Right ventricle myocardium inferior (tissue), 1 donor: ENCODE results near the gene AKAP10. TPM values are rescaled to one million over a fixed set of nuclear protein-coding genes. Genes with fewer than 3 reads are reported as not detected.
"Not testable (repeated sequence)": the region's sequence is repeated elsewhere in the genome, so short reads cannot be mapped to it uniquely, and the experiment has no call there.

Experiments used
- ATAC-seq: fragments of 200-7000 bp; cut with Tn5 transposase; one replicate; pipeline ENCODE4 v1.9.1; 2020; ENCODE audit warnings: mild to moderate bottlenecking, moderate library complexity
- DNase-seq: peaks from one replicate; pipeline ENCODE4 v3.0.0; 2021; ENCODE audit errors: missing footprints
- intact Hi-C: fragments of 100-400 bp; cut with DNase I; formaldehyde crosslinking; loops from one replicate; pipeline ENCODE4 v1.11.0; 2022
- long read RNA-seq: library from polyadenylated mRNA; unstranded; transcript quantifications from one replicate; pipeline ENCODE4 v2.0.0, GENCODE V29; 2021
- total RNA-seq: library from RNA; stranded (reverse); fragmentation: NEBNext Ultra II Directional; extraction: Animal tissue kit (Norgen Biotek cat#: 25700); gene quantifications from one replicate; pipeline ENCODE4 v1.2.1, GENCODE V29; 2021
- donor health status: DM: no; HTN: yes; CAD: no; lungs with severe emphysema.

The AKAP10 gene, protein sequence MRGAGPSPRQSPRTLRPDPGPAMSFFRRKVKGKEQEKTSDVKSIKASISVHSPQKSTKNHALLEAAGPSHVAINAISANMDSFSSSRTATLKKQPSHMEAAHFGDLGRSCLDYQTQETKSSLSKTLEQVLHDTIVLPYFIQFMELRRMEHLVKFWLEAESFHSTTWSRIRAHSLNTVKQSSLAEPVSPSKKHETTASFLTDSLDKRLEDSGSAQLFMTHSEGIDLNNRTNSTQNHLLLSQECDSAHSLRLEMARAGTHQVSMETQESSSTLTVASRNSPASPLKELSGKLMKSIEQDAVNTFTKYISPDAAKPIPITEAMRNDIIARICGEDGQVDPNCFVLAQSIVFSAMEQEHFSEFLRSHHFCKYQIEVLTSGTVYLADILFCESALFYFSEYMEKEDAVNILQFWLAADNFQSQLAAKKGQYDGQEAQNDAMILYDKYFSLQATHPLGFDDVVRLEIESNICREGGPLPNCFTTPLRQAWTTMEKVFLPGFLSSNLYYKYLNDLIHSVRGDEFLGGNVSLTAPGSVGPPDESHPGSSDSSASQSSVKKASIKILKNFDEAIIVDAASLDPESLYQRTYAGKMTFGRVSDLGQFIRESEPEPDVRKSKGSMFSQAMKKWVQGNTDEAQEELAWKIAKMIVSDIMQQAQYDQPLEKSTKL
- total RNA-seq, result 16.4 TPM
- long read RNA-seq, full-length matches to known transcripts, result 5 of 7 reads
- long read RNA-seq, partial matches to known transcripts, result 0 of 7 reads
- long read RNA-seq, other reads (novel, unspliced or antisense), result 2 of 7 reads

DNA sequence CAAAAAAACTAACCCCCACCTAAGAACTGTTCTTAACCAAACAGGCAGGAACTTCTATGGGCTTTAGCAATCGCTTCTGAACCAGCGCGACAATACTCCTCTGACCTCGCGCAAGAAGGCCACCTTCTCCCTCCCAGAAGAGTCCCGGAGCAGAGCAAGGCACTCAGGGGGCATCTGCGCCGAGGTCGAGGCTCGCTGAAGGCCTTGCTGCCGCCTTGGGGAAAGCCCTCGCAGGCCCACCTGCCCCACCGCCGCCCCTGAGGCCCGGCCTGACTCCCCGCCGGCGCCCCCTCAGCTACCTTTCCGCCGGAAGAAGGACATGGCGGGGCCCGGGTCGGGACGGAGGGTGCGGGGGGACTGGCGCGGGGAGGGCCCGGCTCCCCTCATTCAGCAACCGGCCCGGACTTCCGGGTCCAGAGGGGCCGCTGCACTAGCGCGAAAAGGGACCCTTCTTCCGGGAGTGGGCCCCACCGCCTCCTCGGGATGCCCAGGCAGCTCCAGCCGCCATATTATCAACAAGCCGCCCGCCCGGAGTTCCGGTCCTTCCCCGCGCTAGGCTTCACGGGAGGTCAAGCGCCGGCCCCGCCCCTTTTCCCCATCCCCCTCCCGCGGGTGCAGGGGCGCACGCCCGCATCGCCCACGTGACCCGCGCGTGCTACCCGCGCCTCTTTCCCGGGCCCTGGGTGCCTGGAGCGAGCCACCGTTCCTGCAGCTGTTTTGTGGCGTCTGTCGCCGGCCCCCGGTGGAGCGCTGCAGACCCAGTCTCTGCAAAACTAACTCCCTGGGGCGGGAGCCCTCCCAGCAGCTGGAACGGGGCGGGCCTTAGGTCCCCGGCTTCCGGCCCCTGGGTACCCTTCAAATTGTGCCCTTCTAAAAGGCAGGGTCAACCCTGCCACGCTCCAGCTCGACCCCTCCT lies at the start of gene AKAP10:
Gene AKAP10 (minus strand): TSS at position 536 of the 916 bp plus-strand sequence. CDS start 149 bp downstream, at position 387.
- peak; percentile 98 for DNase-seq
- intact Hi-C loops, result no loop called here
- peak; percentile 96 for ATAC-seq

DNA sequence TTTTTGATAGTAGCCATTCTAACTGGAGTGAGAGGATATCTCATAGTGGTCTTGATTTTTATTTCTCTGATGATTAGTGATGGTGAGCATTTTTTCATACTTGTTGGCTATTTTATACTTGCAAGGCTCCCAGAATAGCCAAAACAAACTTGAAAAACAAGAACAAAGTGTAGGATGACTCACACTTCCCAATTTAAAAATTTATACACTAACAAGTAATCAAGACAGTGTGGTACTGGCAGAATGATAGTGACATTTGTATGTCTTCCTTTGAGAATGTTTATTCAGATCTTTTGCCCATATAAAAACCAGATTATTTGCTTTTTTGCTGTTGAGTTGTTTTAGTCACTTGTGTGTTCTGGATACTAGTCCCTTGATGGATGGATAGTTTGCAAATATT lies 49.3 kb upstream of the AKAP10 start:
- DNase-seq, result no peak
- intact Hi-C loops, result no loop called here
- no peak for ATAC-seq

DNA sequence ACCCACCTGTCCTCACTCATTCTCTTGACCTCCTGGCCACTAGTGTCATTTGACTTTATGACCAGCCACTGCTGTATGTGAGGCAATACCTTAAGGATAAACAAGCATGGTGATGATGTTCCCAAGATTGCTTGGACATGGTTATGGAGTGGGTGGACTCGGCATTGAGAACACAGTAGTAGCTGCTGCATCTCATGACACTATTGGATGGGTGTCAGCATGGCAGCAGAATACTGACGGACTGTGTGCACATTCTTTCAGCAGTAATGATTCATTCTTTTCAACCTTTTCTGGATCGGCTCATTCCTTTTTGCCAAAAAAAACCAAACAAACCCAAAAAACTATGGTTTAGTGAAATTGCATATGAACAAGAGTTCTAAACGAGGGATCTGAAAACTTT lies 45.1 kb upstream of the AKAP10 start:
- no peak for DNase-seq
- intact Hi-C loops, result no loop called here
- no peak for ATAC-seq

DNA sequence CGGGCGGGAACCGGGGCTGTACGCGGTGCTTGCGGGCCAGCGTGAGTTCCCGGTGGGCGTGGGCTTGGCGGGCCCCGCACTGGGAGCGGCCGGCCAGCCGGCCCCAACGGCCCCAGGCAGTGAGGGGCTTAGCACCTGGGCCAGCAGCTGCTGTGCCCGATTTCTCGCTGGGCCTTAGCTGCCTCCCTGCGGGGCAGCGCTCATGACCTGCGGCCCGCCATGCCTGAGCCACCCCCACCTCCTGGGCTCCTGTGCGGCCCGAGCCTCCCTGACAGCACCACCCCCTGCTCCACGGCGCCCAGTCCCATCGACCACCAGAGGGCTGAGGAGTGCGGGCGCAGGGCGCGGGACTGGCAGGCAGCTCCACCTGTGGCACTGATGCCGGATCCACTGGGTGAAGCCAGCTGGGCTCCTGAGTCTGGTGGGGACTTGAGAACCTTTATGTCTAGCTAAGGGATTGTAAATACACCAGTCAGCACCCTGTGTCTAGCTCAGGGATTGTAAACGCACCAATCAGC lies 38.9 kb upstream of the AKAP10 start:
- intact Hi-C loops, ATAC-seq, DNase-seq: not testable (repeated sequence)

DNA sequence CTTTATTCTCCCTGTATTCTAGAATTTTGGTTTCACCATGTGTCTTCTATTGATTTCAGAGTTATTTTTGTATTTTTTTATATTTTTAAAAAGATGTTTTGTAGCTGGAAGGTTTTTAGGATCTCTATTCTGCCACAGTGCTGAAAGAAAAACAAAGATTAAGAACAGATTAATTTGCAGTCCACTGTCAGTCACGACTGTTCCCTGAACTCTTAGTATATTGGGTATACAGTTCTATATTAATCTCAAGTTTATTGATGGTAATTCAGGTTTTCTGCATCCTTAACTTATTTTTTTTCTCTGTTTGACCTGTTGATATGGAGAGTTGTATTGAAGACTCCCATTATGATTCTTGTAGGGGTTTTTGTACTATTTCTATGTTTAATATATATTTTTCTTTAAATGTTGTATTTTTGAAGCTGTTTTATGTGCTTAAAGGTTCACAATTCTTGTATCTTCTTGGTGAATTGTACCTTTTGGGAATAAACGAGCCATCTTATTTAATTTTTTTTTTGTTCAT lies 34.4 kb upstream of the AKAP10 start:
- DNase-seq (no peak), ATAC-seq (no peak)
- intact Hi-C loops, result no loop called here

DNA sequence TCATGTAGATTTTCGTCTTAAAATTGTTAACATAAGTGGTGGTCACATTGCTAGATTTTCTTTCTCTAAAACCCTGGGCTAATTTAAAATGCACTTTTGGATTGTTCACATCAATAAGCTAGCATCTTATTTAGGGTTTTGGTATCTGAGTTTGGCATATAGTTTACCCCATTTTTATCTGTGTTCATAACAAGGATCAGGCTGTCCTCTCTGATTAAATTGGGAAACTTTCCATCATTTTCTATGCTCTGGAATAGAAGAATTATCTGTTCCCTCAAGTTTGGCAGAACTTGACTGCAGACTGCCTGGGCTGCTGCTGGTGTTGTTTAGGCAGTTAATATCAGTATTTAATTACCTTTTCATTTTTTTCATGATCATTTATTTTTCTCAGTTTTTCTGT lies 33.3 kb upstream of the AKAP10 start:
- DNase-seq, result no peak
- ATAC-seq, result no peak
- intact Hi-C loops, result no loop called here

DNA sequence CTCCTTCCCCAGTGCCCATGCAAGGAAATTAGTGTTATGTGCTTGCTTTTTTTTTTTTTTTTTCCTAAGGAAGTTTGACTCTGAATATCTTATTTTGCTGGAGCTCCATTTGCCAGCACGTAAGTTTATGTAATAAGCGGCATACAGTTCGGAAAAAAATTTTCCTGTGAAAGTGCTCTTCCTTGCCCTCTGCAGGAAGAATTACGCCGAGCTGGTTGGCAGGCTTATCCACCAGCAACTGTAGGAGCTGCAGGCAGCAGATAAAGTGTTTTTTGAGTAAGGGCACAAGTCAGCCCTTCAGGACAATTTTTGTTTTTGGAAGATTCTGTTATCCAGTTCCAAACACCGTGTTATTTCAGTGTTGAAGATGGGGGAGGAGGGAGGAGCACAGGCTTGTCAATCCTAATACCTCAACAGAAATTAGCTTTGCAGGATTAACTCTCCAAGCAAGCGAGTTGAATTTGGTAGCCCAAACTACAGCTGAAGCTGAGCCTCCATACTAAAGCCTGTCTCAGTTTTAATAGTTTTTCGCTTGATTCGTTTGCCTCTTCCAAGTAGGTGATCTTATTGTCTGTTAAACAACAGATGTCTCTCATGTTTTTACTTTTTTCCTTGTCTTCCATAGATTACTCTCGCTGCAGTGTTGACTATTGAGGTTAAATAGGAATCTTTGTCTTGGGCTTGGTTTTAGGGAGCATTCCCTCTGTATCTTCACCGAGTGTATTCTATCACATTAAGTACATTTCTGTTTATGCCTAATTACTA lies 32.7 kb upstream of the AKAP10 start:
- DNase-seq (peak; percentile 60), ATAC-seq (peak; percentile 65)
- intact Hi-C loops, result no loop called here

DNA sequence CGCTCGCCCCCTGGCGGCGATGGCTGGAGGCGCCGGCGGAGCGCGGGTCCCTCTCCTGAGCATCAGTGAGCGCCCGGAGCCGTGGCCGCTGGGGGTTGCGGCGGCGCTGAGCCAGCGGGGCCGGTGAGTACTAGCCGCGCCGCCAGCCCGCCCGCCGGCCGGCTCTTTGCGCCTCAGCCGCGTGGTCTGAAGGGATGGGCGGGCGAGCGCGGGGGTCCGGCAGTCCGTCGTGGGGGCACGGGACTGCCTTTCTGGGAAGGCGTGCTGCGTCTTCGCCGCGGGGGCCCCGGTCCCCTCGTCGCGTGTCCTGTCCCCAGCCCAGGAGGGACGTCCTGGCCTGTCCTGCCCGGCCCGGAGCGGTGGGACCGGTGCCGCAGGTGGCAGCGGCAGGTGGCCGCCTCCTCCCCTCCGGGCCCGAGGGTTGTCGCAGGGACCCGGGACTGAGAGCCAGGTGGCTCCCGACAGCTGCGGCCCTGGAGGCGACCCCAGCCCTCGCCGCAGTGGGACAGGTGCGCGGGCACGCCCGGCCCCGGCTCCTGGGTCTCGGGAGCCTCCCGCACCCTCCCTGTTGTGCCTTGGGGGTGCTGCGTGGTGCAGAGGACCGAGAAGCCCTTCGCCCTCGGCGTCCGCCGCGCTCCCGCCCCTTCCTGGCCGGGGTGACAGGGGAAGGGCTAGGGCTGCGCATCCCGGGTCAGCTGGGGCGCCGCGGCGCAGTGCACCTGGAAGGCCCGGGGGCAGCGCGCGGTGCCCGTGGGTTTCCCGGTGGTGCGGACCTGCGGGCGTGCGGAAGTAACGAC lies 31.9 kb upstream of the AKAP10 start, which contains the start of gene SPECC1:
Gene SPECC1 (plus strand): TSS at position 58 of the 797 bp plus-strand sequence. CDS start 87,293 bp downstream, outside the sequence.
- intact Hi-C loops, result loop anchor here (5.0 kb wide), 2 partner anchors 88 to 108 kb away; no protein-coding TSS in a partner anchor
- peak; percentile 91 for DNase-seq
- ATAC-seq, result peak; percentile 97

DNA sequence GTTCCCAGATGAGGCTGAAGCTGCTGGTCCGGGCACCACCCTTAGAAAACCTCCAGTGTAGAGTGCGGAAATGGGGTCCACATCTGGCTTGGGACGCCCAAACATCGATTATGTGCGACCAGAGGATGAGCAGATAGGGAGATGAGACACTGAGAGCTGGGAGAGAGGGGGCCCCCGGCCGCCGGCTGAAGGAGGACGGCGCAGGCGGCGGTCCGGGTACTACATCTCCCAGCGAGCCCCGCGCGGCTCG lies 31.3 kb upstream of the AKAP10 start:
- intact Hi-C loops, result loop anchor here (5.0 kb wide), 2 partner anchors 88 to 108 kb away; no protein-coding TSS in a partner anchor
- no peak for ATAC-seq
- DNase-seq, result no peak

DNA sequence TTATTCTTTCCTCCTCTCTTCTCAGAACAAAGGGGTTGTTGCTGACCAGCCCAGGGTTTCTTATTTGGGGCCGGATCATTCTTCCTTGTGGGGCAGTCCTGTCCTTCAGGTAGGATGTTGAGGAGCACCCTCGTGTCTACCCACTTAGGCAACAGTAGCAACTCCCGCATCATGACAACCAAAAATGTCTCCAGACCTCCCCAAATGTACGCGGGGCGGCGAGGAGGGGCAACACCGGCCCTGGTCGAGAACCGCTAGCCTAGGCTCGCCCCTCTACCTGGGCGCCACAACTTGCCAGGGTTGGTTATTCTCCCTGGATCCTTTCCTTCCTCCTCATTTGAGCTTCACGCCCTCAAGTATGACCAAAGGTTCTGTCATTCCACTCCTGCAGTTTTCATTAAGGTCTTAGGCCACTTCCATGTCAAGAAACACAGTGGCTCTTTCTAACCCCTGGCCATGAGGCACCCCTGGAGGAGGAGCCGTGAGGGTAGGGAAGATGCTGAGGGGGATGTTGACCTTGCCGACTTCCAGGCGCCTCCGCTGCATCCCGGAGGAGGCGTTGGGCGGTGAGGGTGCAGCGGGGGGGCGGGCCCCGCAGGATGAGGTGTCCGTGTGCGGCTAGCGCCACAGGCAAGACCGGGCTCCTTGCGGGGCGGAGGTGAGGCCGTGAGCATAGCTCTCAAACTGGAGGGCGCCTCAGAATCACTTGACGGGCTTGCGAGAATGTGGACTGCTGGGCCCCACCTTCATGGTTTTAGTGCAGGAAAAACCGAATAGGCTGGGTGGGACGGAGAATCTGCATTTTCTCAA lies 30.8 kb upstream of the AKAP10 start:
- peak; percentile 40 for ATAC-seq
- peak; percentile 71 for DNase-seq
- intact Hi-C loops, result loop anchor here (5.0 kb wide), 2 partner anchors 89 to 109 kb away; no protein-coding TSS in a partner anchor

DNA sequence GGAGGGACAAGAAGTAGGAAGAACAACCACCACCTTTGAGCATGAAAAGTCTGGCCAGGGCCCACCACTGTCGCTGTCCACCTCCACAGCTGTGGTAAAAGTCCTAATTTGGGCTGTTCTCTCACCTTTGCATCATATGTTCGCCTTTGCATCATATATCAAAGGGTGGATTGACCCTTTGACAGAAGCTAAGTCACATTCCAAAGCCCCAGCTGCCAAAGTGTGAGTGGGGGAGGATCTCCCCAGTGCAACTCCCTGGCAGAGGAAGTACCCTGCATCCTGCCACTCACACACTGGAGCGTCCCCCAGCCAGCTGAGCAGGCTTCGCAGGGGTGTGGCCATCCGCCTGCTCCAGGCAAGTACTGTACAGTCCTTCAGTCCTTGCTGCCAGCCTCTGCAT lies 18.9 kb upstream of the AKAP10 start:
- ATAC-seq, result no peak
- intact Hi-C loops, result loop anchor here (10.0 kb wide), 1 partner anchor 228 kb away; no protein-coding TSS in a partner anchor
- DNase-seq, result no peak

DNA sequence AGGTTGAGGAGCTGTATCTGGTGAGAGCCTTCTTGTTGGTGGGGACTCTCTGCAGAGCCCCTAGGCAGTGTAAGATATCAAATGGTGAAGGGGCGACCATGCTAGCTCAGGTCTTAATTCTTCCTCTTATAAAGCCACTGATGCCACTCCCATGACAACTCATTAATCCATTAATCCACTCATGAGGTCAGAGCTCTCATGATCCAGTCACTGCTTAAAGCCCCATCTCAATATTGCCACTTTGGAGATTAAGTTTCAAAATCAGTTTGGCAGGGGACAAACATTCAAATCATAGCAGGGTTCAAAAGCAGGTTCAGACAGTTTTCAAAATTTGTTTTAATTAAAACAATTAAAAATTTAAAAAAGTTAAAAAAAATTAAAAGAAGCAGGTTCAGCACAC lies 18.5 kb upstream of the AKAP10 start:
- no peak for DNase-seq
- intact Hi-C loops, result loop anchor here (10.0 kb wide), 1 partner anchor 229 kb away; no protein-coding TSS in a partner anchor
- ATAC-seq, result no peak

DNA sequence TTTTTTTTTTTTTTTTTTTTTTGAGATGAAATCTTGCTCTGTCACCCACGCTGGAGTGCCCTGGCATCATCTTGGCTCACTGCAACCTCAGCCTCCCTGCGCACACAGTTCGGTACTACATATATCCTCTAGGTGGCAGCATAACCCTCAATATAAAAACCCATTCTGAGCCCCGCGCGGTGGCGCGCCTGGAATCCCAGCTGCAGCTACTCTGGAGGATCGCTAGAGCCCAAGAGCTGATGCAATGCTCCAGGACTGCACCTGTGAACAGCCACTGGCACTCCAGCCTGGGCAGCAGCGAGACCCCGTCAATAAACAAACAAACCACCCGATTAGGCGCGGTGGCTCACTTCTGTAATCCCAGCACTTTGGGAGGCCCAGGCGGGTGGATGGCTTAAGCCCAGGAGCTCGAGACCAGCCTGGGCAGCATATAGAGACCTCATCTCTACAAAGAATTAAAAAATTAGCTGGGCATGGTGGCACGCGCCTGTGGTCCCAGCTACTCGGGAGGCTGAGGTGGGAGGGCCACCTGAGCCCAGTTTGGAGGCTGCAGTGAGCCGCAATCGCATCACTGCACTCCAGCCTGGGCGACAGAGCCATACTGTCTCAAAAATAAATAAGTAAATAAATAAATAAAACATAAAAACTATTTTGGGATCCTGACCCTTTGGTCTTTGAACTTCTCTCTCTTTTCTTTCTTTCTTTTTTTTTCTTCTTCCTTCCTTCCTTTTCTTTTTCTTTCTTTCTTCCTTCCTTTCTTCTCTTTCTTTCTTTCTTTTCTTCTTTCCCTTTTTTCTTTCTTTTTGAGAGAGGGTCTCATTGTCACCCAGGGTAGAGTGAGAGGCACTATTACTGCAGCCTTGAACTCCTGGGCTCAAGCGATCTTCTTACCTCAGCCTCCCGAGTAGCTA lies 15.4 kb upstream of the AKAP10 start:
- intact Hi-C loops, result loop anchor here (2.0 to 10.0 kb wide), 4 partner anchors 104 to 319 kb away; no protein-coding TSS in a partner anchor
- DNase-seq, result peak; percentile 94
- peak; percentile 98 for ATAC-seq

DNA sequence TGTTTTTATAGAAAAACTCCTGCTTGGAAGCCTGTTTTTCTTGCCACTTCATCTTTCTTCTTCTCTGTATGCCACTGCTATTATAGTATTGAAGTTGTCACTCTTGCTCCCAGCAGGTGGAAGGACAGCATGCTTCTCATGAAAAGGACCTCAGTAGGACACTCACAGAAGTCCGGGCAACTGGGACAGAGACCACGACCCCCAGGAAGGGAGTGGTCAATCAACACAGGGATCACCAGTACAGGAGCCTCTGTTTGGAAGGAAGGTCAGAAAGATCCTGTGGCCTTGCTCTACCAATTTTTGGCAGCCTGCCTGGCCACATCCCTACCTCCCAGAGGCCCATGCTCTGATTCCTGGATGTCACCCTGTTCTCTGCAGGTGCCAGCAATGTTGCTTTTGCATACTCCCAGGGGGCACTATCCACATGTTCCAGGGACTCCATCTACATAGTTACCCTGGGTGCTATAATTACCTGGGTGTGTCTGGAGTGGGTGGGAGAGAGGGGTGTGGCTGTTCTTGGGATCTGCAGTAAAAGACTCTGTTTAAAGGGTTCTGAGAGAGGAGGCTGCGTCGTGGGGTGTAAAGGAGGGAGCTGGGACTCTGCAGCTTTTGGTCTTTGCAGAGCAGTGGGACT lies 13.7 kb upstream of the AKAP10 start:
- DNase-seq (no peak), ATAC-seq (no peak)
- intact Hi-C loops, result loop anchor here (5.0 to 10.0 kb wide), 3 partner anchors 106 to 321 kb away; no protein-coding TSS in a partner anchor
